CD4-positive, alpha-beta T cell treated with Interleukin-2 at 100 ng/mL for 4 hours (primary cell): ENCODE results near the gene PADI1.

Experiments used
- DNase-seq: peaks from one replicate; pipeline ENCODE4 v3.0.0-alpha.2; 2020; ENCODE audit warnings: low spot score

PADI1 gene

DNA sequence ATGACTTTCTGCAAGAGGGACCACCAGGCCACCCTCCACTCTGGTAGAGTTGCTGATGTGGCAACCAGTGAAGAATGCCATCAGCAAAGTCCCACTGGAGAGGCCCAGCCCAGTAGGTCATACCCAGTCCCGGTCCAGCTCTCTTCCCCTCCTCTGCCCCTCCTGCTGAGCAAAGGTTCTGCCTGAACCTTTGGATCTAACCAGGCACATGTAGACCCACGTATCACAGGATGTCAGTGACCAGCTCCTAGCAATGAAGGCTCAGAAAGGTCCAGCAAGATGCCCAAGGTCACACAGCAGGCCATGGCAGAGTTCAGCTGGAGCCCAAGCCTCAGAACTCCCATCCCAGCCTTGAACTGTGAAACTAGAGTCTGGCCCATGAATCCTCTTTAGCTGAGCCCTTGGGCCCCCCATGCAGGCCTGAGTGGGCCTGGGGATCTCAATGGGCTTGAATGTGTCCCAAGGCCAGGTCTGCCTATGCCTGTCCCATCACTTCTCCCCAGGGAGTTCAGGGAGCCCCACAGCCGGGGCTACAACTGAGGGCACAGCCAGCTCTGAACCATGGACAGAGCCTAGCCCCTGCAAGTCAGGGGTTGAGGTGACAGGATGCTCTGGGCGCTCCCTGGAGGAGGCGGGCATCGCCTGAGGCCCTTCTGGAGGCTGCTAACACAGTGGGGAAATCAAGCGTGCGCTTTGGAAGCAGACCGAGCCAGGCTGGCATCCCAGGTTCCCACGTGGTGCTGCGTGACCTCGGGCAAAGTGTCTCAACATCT lies 21.4 kb upstream of the PADI1 start:
- DNase-seq: no peak

DNA sequence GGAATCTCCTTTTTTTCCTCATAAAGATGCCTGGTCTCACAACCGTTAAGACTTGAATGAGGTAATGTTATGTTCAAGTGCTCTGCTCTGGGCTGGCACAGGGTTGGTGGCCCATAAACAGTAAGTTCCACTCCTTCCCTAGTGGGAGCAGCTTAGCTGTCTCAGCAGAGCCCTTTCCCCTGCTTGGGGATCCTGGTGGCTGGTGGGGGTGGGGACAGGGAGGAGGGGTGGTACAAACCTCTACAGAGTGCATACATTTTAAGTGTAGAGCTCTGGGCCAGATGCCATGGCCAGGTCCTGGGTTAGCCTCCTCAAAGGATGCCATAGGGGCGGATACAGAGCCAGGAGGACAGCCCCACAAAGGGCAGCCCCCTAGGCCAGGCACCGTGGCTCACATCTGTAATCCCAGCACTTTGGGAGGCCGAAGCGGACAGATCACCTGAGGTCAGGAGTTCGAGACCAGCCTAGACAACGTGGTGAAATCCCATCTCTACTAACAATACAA lies 20.7 kb upstream of the PADI1 start:
- DNase-seq: no peak

DNA sequence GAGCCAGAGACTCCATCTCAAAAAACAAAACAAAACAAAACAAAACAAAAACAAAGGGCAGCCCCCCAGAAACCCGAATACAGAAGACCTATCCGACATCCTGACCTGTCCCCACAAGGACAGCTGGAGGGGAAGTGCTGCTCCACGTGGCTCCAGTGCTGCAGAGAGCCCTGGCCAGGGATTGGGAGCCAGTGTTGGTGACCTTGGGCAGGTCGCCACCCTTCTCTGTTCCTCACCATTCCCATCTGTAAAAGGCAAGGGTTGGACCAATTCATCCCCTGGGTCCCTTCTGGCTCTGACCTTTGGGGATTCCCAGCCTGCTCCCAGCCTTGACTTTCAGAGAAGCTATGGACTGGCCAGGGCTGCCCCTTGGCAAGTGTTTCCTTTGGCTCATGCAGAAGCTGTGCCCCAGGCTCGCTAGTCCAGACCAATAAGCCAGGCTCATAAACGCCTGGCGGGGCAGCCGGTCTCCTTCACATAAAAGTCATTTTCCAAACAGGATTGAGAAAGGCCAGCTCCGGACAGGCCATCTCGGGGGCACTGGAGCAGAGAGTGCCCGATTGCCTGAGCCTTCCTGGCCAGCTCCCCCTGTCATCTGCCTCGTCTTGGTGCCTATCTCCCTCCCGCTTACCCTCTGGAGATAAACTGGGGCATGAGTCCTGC lies 20.0 kb upstream of the PADI1 start:
- DNase-seq: no peak

DNA sequence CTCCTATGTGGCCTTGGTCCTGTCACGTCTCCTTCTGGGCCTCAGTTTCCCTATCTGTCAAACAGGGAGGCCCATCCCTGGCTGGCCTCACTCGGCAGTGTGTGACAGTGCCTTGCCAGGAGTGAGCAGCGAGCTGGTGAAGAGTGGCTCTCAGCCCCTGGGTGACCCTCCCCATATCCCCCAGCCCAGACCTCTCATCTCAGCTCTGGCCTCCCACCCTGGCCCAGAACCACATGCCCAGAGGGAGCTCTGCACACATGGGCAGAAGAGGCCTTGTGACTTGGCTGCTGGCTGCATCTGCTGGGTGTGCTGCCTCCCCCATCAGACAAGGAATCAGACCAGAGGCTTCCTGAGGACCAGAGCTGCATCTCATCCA lies 19.5 kb upstream of the PADI1 start:
- DNase-seq: no peak

DNA sequence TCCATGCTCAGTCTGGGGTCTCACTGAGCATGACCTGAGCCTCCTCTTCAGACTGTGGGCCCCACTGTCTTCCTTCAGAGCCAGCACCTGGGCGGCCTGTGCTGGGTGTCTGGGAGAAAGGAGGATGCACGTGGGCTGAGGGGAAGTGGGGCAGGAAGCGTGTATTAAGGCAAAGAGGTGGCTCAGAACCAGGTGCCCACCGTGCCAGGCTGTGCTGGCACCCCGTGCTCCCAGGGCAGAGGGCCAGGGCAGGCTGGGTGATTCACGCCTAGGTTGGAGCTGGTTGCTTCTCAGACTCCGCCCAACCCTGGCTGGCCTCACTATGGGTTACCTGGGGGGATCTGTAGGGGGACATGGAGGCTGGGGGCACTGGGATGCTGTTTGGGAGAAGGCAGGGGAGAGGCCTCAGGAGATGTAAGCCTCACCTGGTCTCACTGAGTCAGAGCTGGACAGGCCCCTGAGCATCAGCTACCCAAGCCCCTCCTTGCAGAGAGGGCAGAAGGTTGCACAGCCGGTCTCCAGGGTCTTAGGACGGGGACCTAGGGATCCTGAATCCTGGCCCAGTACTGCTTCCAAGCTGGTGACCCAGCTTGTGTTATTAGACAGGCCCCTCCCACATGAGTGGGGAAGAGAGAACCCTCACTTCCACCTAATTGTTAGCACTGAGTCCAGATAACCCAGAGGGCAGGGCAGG lies 18.6 kb upstream of the PADI1 start:
- no peak for DNase-seq

DNA sequence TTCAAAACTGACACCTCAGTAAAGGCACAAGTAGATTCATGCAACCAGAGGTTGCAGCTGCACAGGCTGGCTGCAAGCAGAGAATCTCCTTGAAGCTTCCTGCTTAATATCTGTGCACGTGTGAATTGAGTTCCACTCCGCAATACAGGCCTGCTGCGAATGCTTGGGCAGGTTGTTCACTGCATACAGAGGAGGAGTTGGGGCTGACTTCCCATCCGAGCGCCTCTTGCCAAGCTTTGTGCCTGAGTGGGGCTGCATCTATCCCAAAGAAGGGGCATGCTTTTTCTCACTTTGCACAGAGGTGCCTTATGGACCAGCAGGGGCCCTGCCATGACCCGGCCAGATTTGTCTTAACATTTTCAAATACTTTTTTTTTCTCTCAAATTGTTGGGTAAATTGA lies 17.9 kb upstream of the PADI1 start:
- DNase-seq: no peak

DNA sequence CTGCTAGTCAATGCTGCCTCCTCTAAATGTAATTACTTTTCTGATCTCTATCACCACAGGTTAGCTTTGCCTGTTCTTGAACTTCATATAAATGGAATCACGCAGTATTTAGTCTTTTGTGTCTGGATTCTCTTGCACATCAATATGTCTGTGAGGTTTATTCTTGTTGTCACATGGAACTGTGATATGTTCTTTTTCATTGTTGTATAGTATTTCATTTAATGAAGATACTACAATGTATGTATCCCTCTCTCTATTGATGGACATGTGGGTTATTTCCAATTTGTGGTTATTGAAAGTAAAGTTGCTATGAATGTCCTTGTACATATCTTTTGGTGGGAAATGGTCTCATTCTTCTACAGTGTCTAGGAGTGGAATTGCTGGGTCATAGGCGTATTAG lies 16.7 kb upstream of the PADI1 start:
- DNase-seq: no peak

DNA sequence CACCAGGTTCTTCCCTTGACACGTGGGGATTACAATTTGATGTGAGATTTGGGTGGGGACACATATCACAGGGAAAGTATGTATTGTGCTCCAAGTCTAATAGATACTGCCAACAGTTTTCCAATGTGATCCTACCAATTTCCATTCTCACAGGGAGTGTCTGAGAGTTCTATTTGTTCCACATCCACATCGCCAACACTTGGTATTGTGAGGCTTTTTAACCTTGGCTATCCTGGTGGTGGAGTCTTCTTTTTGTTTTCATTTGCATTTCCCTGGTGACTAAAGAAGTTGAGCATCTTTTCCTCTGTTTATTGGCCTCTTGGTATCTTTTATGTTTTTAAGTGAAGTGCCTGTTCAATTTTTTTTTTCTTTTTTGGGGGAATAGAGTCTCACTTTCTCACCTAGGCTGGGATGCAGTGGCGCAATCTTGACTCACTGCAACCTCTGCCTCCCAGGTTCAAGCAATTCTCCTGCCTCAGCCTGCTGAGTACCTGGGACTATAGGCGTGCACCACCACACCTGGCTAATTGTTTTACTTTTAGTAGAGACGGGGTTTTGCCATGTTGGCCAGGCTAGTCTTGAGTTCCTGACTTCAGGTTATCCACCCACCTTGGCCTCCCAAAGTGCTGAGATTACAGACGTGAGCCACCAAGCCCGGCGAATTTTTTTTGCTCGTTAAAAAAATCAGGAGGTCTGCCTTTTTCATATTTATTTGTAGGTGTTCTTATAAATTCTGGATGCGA lies 15.9 kb upstream of the PADI1 start:
- DNase-seq: no peak

DNA sequence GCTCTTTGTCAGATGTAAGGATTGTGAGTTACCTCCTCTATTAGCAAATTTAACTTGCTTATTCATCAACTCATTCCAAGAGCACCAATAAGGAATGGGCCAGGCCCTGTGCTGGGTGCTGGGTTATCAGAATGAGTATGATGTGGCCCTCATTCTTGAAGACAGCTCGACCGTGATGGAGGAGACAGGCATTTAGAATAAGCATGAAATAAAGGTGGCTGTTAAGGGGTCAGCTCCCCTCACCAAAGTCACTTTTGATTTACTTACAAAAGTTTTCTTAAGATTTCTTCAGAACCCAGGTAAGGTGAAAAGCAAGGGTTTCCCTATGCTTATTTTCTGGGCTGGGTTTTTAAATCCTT lies 15.3 kb upstream of the PADI1 start:
- DNase-seq: no peak

DNA sequence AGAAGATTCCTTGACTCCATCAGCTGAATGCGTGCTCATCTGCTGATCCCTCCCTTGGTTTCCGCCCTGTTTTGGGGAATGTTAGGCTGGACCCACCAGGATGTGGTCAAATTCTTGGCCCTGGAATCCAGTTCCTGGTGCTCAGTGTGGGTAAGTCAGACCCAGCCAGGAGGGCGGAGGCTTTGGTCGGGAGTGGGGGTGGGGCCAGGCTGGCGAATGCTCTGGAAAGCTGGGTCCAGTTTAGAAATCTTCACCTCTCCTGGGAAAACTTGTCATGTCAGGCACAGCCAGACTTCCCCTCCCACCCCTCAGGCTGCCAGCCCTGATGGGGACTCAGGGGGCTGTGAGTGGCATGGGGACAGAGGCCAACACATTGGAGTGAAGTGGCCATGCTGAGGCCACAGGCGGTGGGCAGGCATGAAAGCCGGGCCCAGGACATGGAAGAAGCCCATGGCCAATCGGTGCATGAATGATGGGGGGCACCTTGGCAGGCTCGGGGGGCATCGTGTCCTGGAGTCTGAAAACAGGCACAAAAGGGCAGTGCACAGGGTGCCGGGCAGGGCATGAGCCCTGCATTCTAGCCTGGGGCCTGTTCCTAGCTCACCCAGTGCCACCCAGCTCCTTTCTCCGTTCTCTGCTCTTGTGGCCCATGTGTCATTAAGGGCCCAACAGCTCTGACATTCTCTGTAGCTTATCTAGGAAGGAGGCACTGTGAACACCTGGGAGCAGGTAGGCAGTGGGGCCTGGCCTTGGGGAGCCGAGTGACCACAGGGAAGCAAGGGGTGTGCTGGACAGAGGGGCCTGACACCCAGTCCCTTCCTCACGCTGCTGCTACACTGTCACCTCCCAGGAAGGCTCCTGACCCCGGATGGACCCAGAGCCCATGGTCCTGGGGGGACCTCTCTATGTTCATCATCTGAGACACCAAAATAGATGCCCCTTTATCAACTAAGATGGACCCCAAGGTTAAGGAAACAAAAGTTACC lies 14.6 kb upstream of the PADI1 start:
- no peak for DNase-seq

DNA sequence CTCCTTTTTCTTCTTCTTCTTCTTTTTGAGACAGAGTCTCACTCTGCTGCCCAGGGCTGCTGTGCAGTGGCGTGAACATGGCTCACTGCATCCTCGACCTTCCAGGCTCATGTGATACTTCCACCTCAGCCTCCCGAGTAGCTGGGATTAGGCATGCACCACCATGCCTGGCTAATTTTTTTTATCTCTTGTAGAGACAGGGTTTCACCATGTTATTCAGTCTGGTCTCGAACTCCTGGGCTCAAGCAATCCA lies 13.0 kb upstream of the PADI1 start:
- no peak for DNase-seq

DNA sequence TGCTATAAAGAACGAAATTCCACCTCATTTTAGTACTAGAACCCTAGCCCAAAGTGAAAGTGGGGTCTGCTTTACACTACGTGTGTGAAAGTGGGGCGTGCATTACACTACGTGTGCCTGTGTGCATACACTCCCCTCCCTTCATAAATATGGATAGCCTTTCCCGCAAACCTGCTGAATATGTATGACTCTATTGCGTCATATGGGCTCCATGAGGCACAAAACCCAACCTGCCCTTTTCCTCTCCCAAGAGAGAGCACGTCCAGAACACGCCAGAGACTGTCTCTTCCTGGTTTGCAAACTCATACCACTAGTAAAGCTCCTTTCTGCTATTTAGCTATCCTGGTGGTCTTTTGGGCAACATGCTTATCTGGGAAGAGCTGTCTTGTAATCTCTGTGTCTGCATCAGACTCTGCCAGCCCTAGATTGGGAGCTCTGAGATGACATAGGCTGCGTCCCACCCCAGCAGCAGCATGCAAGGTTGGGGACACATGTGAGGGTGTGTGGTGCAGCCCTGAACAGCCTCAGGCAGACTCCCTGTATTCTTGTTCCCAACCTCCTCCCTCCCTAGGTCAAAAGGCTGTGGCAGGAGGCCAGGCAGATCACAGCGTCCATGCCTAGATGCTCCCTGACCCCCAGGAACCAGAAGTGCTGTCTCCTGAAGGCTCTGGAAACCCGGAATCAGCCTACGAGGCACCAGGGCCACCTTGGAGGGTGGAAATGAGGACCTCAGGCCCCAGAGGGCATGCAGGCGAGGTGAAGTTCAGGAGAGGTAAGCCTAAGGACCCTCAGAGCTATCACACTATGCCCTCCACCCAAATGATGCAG lies 12.3 kb upstream of the PADI1 start:
- no peak for DNase-seq

DNA sequence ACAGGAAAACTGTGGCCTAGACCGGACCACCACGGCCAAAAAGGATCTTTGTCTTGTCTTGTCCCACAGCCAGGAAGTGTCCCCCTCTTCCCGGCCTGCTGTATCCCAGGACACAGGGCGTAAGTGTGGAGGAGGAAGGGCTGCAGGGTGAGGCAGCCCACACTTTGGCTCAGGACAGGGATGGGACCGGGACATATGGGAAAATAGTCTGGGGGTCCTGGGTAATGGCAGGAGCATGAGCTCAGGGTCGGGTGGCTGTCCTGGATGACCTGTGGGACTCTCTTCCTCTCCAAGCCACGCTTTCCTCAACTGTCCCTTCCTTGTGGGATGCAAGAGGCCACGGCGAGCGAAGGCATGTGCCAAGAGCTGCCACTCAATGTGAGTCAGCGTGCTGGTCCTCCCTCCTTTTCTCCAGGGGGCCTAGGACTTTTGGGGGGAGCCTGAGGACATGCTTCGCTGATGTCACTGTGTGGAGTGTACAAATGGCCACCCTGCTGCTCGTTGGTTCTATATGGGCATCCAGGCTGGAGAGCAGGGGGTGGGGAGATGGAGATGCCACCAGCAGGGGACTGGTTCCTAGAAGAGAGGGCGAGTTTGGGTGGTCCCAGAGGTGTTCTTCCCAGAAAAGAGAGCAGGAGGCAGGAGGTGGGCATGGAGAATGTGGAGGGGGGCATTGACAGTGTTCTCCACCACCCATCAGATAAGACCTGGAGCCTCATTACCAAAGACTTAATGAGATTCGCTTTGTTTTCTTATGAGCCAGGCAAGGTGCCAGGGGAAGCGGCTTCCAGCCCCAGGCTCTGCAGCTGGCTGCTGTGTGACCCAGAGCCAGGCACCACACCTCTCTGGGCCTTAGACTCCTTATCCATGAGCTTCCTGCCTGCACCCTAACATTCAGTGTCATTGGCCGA lies 11.5 kb upstream of the PADI1 start:
- no peak for DNase-seq

DNA sequence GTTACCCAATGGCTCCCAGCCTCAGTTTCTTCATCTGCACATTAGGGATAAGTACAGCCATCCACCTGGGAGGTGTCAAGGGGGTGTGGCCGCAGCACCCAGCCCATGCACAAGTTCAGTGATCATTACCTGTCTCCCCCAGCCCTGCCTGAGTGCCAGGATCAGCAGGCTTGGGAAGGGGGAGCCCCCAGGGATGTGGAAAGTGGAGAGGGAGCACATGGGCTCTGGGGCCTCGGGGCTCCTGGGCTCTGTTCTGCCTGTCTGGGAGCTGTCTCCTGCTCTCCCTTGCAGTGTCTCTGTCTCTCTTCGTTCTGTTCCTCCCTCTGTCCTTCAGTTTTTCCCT lies 10.8 kb upstream of the PADI1 start:
- no peak for DNase-seq

DNA sequence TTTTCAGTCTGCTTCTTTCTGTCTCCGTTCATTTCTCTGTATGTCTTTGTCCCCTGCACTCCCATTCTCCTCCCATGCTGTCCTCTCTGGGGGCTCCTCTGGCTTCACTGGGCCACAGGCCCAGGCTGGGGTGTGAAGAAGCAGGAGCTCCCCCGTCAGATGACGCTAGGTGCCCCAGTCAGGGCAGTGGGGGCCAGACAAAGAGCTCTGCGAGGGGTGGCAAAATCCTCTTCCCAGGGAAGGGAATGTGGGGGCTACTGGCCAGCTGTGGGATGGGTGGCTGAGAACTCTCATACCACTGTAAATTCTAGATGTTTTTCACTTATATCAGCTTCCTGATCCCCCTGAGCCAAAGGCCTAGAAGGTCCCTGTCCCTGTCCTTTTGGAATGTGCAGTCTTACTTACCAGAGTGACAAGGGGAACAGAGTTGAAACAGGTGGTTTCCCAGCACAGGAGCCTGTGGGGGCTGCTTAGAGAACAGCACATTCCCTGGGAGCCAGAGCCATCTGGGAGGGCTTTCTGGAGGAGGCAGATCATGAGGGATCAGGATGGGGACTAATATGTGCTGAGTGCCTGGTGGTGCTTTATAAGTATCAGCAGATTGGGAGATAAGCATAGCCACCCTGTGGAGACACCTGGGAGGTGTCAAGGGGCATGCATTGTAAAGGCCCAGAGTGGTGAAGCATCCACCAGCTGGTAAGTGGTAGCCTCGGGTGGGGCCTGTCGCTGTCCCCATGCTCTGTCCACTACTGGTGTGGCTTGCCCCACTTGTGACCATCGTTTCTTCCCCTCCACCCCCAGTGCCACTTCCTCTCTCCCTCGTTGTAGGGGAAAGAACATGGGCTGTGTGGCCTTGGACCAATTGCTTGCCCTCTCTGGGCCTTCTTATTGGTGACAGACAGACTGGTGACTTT lies 10.1 kb upstream of the PADI1 start:
- DNase-seq: no peak

DNA sequence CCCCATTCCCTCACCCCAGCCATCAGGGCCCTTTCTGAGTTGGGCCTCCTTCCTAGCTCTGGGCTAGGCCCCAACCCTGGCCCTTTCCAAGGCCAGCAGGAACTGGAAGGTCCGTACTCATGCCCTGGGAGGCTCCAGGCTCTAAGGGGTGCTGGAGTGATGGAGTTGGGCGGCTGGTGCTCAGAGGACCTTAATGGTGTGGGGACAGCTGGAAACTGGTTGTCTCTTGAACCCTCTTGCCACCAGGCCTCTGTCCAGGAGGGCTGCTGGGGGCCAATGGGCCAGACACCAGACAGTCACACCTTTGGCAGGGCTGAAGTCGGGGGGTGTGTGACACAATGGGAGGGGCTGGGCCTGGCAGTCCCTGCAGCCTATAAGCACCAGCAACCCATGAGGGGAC lies 9.2 kb upstream of the PADI1 start:
- no peak for DNase-seq

DNA sequence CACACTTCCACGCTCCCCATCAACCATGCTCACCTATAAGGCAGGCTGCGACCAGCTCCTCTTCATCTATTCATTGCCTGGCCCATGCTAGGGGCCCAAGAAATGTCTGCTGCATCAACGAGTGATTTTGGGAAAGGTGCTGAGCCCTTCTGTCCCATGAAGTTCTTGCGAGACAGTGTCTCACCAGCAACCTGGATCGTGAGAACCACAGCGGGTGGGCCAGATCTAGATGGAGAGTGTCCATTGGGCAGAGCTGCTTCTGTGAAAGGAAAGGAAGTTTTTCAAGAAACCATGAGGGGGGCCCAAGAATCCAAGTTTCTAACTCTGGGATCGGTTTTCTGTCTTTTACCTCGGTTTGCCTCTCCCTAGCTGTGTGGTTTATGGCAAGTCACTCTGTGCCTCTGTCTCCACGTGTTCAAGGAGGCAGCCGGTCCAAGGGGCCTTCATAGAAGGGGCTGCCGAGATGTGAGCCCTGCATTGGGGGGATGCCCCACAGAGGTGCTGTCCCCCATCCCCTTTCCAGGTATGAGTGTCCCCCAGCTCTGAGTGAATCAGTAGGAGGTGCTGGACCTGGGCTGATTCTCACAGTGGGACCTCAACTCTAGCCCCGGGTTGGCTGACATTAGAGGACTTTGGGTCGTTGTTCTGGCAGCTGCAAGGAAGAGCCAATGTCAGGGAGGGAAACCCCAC lies 8.3 kb upstream of the PADI1 start:
- DNase-seq: no peak

DNA sequence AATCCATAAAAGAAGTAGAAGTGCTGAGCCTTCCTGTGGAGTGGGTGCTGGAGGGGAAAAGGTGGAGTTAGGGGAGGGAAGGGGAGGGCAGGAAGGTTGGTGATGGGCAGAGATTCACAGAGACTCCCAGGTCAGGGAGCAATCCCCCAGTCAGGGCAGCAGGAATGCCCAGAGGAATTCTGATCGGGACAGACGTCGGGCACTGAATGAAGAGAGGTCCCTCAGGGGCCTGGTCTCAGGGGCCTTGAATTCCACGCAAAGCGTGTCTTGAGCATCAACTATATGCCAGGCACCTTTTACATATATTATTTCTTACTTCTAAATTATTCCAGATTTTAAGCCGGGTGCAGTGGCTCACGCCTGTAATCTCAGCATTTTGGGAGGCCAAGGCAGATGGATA lies 7.2 kb upstream of the PADI1 start:
- no peak for DNase-seq
